ENCODE measurements around the gene TEC. TPM values are rescaled to one million over a fixed set of nuclear protein-coding genes. Genes with fewer than 3 reads are reported as not detected.

Gene TEC
- total and polyA plus RNA-seq, 12 donors, result 1.4 to 8.0 (median 4.7) TPM

DNA sequence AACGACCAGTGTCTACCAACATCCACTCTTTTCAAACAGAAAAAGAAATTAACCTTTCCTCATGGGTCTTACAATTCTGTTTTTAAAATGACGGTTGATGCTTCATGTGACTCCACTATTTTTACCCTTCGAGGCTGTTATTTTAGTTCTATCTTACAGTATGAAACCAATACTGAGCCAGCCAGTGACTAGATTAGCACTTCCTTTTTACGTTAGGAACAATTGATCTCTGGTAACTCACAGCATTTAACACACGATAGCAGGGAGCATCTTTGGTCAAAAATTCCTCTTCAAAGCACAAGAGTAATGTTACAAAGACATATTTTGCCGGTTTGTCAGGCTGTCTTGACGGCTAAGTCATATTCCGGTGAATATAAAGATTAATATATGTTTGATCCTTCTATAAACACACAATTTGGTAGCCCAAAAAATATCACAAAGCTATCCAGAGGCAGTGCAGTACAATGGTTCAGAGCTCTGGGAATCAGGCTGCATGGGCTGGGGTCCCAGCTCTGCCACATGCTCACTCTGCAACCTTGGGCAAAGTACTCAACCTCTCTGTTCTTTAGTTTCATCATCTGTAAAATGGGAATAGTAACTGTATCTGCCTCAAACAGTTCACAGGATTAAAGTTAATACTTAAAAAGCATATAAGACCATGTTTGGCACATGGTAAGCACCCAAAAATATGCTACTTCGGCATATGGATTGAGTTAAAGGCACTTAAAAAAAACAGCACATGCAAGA lies 72.7 kb downstream of the TEC start:
- TF ChIP-seq, protein P1, sequence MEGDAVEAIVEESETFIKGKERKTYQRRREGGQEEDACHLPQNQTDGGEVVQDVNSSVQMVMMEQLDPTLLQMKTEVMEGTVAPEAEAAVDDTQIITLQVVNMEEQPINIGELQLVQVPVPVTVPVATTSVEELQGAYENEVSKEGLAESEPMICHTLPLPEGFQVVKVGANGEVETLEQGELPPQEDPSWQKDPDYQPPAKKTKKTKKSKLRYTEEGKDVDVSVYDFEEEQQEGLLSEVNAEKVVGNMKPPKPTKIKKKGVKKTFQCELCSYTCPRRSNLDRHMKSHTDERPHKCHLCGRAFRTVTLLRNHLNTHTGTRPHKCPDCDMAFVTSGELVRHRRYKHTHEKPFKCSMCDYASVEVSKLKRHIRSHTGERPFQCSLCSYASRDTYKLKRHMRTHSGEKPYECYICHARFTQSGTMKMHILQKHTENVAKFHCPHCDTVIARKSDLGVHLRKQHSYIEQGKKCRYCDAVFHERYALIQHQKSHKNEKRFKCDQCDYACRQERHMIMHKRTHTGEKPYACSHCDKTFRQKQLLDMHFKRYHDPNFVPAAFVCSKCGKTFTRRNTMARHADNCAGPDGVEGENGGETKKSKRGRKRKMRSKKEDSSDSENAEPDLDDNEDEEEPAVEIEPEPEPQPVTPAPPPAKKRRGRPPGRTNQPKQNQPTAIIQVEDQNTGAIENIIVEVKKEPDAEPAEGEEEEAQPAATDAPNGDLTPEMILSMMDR (IDR thresholded peaks at IDR 0.05), result no peak
- no peak for TF ChIP-seq POLR2A (IDR thresholded peaks at IDR 0.05)
- Histone ChIP-seq H3K4me3 (no peak overlapping the region), H3K4me1 (replicated peaks in 1 of 2) (peaks cover 9 to 11% of the 10 kb centered on the region in 2 donors), H3K9me3 (replicated peaks in 1 of 3) (no peaks in the 10 kb centered on the region), H3K27ac (no peak overlapping the region), H3K27me3 (no peaks in the 10 kb centered on the region), H3K36me3 (replicated peaks in 1 of 2) (no peaks in the 10 kb centered on the region)
- intact Hi-C loops (cut with DNase I), result no loop called here
- DNase-seq, result no peak
- WGBS, 4 donors, result 82 to 86% (median 82%) methylated on average over 9 of the region's 9 CpGs

DNA sequence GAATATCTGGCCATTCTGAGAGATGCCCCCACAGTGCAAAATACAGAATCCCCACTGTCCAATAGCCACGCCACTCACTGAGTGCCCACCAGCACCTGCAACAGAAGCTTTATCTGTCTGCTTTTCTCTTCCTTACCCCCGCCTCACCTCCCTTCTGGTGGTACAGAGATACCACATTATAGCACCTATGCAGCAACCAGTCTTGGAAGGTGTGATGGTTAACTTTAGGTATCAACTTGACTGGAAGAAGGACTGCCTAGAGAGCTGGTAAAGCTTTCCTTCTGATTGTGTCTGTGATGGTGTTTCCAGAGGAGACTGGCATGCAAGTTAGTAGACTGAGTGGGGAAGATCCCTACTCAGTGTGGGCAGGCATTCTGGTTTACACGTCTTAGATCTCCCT lies 73.8 kb downstream of the TEC start:
- DNase-seq, result no peak
- Histone ChIP-seq H3K27me3 (no peaks in the 10 kb centered on the region), H3K4me1 (replicated peaks in 1 of 2) (peaks cover 9 to 11% of the 10 kb centered on the region in 2 donors), H3K9me3 (replicated peaks in 1 of 3) (no peaks in the 10 kb centered on the region), H3K27ac (no peak overlapping the region), H3K36me3 (replicated peaks in 1 of 2) (no peaks in the 10 kb centered on the region), H3K4me3 (no peak overlapping the region)
- no peak for TF ChIP-seq POLR2A (IDR thresholded peaks at IDR 0.05)
- TF ChIP-seq, protein P1 (IDR thresholded peaks at IDR 0.05), result no peak
- WGBS, 4 donors, result 84 to 93% (median 89%) methylated on average over 3 of the region's 3 CpGs
- intact Hi-C loops (cut with DNase I), result no loop called here

DNA sequence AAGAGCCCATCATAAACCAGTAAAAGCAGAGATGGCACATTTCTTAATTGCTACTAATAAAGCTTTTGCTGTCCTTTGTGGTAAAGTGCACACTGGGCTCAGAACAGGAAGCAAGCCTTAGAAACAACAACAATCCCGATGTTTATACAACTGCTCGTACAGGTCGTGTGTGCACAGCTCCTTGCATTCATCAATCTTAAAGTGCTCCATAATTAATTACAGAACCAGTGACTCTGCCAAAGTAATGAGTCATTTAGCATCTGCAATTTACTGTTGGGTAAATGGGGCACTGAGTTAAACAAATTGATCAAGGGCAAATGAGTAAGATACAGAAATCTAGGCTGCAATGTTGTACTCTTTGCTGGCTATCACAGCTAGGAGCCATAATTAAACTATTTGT lies 74.3 kb downstream of the TEC start:
- Histone ChIP-seq H3K27me3 (no peaks in the 10 kb centered on the region), H3K4me3 (no peak overlapping the region), H3K27ac (no peak overlapping the region), H3K9me3 (replicated peaks in 1 of 3) (no peaks in the 10 kb centered on the region), H3K36me3 (replicated peaks in 1 of 2) (no peaks in the 10 kb centered on the region), H3K4me1 (replicated peaks in 1 of 2) (peaks cover 9 to 11% of the 10 kb centered on the region in 2 donors)
- no peak for TF ChIP-seq POLR2A (IDR thresholded peaks at IDR 0.05)
- TF ChIP-seq, protein P1 (IDR thresholded peaks at IDR 0.05), result no peak
- peak in 3 of 7 donors; percentile 10 to 20 (median 20) for DNase-seq
- WGBS, 4 donors, result 5 to 6% (median 5%) methylated on average over 3 of the region's 3 CpGs
- intact Hi-C loops (cut with DNase I), result no loop called here

DNA sequence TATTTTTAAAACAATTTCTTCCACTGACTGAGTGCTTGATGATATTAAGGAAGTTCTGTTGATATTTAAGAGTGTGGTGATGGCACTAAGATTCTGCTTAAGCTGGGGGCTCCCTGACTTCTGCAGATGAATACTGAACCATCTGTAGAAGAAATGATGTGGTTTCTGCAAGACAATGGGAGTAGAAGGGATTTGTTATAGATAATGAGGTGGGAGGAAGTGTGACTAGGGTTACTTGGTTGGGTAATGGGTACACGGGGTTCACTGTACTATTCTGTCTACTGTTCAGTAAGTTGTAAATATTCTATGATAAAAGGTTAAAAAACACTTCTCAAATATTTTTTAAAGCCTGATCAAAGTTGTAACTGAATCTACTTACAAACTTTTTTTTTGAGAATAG lies 74.7 kb downstream of the TEC start:
- TF ChIP-seq, protein P1 (IDR thresholded peaks at IDR 0.05), result no peak
- TF ChIP-seq POLR2A (IDR thresholded peaks at IDR 0.05), result no peak
- Histone ChIP-seq H3K27me3 (no peaks in the 10 kb centered on the region), H3K36me3 (replicated peaks in 1 of 2) (no peaks in the 10 kb centered on the region), H3K4me1 (replicated peaks in 1 of 2) (peaks cover 9 to 11% of the 10 kb centered on the region in 2 donors), H3K9me3 (replicated peaks in 1 of 3) (no peaks in the 10 kb centered on the region), H3K4me3 (no peak overlapping the region), H3K27ac (no peak overlapping the region)
- DNase-seq, result no peak
- 31 to 47% (median 42%) methylated on average over 1 of the region's 1 CpG for WGBS, 4 donors
- intact Hi-C loops (cut with DNase I), result no loop called here
